ENCODE measurements around the gene CMSS1. TPM values are rescaled to one million over a fixed set of nuclear protein-coding genes. Genes with fewer than 3 reads are reported as not detected.

CMSS1 gene
- total and polyA plus RNA-seq, 4 experiments from 2014 or later = 18.3 to 29.4 (median 21.9) TPM

DNA sequence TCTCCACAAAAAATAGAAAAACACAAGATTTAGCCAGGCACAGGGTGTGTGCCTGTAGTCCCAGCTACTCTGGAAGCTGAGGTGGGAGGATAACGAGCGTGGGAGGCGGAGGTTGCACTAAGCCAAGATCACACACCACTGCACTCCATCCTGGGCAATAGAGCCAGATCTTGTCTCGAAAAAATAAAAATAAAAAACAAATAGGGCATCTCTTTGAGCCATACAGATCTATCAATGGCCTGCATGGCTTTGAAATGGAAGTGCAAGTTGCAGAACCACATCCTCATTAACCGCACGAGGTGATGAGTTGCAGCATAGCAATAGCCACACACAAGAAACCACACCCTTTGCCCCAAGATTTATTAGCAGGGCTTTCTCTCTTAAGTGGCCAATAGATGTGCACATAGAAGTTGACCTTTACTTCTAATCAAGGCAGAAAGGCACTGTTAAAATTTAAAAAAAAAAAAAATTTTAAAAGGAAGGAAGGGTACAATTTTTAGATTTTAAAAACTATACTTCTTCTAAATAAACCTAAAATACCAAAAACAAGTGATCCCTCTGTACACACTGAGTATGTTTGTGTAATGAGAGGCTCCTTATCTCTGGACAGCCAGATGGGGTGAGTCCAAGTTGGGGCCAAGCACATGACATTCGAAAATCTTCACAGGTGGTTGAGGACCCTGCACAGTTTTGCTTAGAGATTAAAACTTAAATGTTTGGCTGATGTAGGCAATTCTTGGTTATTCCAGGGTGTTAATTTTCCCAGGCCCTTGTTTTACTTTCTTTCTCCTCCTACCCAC, 243.2 kb downstream of the CMSS1 start:
- Mint-ChIP-seq H3K4me1 (peaks cover 4 to 9% (median 7%) of the 10 kb centered on the region in 4 donors), H3K36me3 (no peaks in the 10 kb centered on the region), H3K4me3 (no peak overlapping the region), H3K27me3 (no peaks in the 10 kb centered on the region), H3K27ac (peak overlapping the region in 2 of 7 donors; percentile 57 to 66), H3K9me3 (no peaks in the 10 kb centered on the region)
- H3K4me1 ChIP-seq (ENCODE audit: insufficient read depth, low read length) = peaks cover 6% of the 10 kb centered on the region
- peak in 1 of 5 donors; percentile 11 for DNase-seq
- no peak overlapping the region for H3K4me3 ChIP-seq (ENCODE audit: low read length in 2 of 2)
- H3K27ac ChIP-seq (ENCODE audit: low read depth, low read length) = no peak overlapping the region
- no peaks in the 10 kb centered on the region for H3K36me3 ChIP-seq (ENCODE audit: insufficient read depth, low read length)
- ChIA-PET POLR2A (ENCODE audit: partially characterized antibody) (no interaction called here), CTCF (ENCODE audit: partially characterized antibody) (interaction anchor here (0.6 to 2.4 kb wide), 2 partner anchors 8 to 73 kb away, joined by 4 to 8 read pairs; no protein-coding TSS in a partner anchor)
- H3K9me3 ChIP-seq (ENCODE audit: control insufficient read depth in 1 of 2, low read length in 2 of 2) = no peaks in the 10 kb centered on the region
- intact Hi-C loops (cut with micrococcal nuclease) = no loop called here
- H3K27me3 ChIP-seq (ENCODE audit: insufficient read depth, low read length) = no peaks in the 10 kb centered on the region

DNA sequence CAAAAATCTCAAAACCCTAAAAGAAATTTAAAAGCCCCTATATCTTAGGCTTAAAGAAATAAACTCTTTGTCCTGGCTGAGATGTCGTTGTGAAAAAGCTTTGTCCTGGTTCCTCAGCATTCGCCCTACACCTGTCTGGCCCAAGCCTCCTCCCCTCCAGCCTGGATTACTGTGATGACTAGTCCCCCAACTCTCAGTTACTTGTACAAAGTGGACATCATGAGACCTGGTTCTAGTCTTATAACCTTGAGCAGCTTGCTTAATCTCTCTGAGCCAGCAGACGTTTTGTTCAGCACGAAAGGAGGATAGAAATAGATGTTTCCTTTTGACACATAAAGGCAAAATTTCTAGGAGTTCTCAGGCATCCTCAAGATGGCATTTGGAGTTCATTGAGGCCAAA, 245.0 kb downstream of the CMSS1 start:
- Histone ChIP-seq H3K27ac (ENCODE audit: low read depth, low read length) (no peak overlapping the region), H3K4me1 (ENCODE audit: insufficient read depth, low read length) (peaks cover 6% of the 10 kb centered on the region), H3K27me3 (ENCODE audit: insufficient read depth, low read length) (no peaks in the 10 kb centered on the region), H3K36me3 (ENCODE audit: insufficient read depth, low read length) (no peaks in the 10 kb centered on the region), H3K9me3 (ENCODE audit: control insufficient read depth in 1 of 2, low read length in 2 of 2) (no peaks in the 10 kb centered on the region), H3K4me3 (ENCODE audit: low read length in 2 of 2) (no peak overlapping the region)
- H3K36me3 Mint-ChIP-seq = no peaks in the 10 kb centered on the region
- no peaks in the 10 kb centered on the region for H3K9me3 Mint-ChIP-seq
- CTCF ChIA-PET (ENCODE audit: partially characterized antibody) = interaction anchor here (0.5 to 0.7 kb wide), 2 partner anchors 25 to 763 kb away, joined by 3 to 6 read pairs; no protein-coding TSS in a partner anchor
- H3K27ac Mint-ChIP-seq = peak overlapping the region in 1 of 7 donors; percentile 22
- no peaks in the 10 kb centered on the region for H3K27me3 Mint-ChIP-seq
- intact Hi-C loops (cut with micrococcal nuclease) = no loop called here
- no peak overlapping the region for H3K4me3 Mint-ChIP-seq
- peaks cover 4 to 9% (median 7%) of the 10 kb centered on the region in 4 donors for H3K4me1 Mint-ChIP-seq
- DNase-seq = no peak
- POLR2A ChIA-PET (ENCODE audit: partially characterized antibody) = no interaction called here

DNA sequence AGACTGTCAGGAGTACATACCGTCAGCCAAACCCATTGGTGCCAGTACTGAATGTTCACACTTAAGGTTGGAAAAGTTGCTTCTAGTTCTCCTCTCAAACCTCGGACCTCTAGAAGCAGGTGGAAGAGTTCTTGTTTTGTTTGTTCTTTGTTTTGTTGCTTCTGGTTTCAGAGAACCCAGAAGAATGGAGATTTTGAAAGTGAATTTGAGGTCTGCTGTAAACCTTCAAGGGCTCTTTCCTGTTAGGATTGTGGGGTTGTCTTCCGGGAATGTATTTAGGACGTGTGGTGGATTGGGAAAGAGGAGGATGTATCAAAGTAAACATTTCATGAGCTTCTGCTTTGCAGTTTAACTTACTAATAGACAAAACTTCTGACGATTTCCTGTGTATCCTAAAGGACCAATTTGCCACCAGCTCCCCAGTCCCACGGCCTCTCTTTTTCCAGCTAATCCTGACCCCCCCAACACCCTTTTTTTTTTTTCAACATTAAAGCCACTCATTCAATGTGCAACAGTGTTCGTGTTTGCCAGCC, 246.3 kb downstream of the CMSS1 start:
- Histone ChIP-seq H3K27me3 (ENCODE audit: insufficient read depth, low read length) (no peaks in the 10 kb centered on the region), H3K36me3 (ENCODE audit: insufficient read depth, low read length) (no peaks in the 10 kb centered on the region), H3K4me1 (ENCODE audit: insufficient read depth, low read length) (peaks cover 8% of the 10 kb centered on the region), H3K9me3 (ENCODE audit: control insufficient read depth in 1 of 2, low read length in 2 of 2) (no peaks in the 10 kb centered on the region), H3K4me3 (ENCODE audit: low read length in 2 of 2) (no peak overlapping the region), H3K27ac (ENCODE audit: low read depth, low read length) (no peak overlapping the region)
- CTCF ChIA-PET (ENCODE audit: partially characterized antibody) = interaction anchor here (1.3 kb wide), 1 partner anchor 19 kb away, joined by 3 read pairs; no protein-coding TSS in a partner anchor
- Mint-ChIP-seq H3K27me3 (no peaks in the 10 kb centered on the region), H3K9me3 (no peaks in the 10 kb centered on the region), H3K27ac (no peak overlapping the region), H3K4me1 (peaks cover 8 to 14% (median 10%) of the 10 kb centered on the region in 4 donors), H3K4me3 (no peak overlapping the region), H3K36me3 (no peaks in the 10 kb centered on the region)
- intact Hi-C loops (cut with micrococcal nuclease) = no loop called here
- DNase-seq = no peak
- POLR2A ChIA-PET (ENCODE audit: partially characterized antibody) = no interaction called here

DNA sequence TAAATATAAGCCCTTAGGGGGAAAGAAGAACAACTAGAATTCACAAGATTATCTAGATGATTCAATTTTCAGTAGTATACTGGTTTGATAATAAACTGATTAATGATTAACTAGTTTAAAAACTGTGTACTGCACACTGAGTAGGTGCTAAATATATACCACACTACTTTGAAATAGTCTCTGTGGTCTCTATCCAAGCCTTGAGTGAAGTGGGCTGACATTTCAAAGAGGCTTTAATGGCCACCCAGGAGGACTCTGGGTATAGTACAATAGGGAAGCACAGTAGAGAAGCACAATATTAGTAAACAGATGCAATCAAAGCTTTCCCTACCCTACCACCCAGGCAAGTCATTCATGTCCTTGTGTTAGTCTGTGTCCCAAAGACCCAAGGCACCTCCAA, 249.9 kb downstream of the CMSS1 start:
- peaks cover 8% of the 10 kb centered on the region for H3K4me1 ChIP-seq (ENCODE audit: insufficient read depth, low read length)
- intact Hi-C loops (cut with micrococcal nuclease) = no loop called here
- CTCF ChIA-PET (ENCODE audit: partially characterized antibody) = interaction anchor here (1.6 to 9.5 kb wide), 3 partner anchors 38 to 242 kb away, joined by 5 to 106 read pairs (median 5); no protein-coding TSS in a partner anchor
- no peaks in the 10 kb centered on the region for H3K27me3 ChIP-seq (ENCODE audit: insufficient read depth, low read length)
- H3K9me3 ChIP-seq (ENCODE audit: control insufficient read depth in 1 of 2, low read length in 2 of 2) = no peaks in the 10 kb centered on the region
- POLR2A ChIA-PET (ENCODE audit: partially characterized antibody) = no interaction called here
- Mint-ChIP-seq H3K4me1 (peaks cover 14 to 20% (median 16%) of the 10 kb centered on the region in 4 donors), H3K27me3 (no peaks in the 10 kb centered on the region), H3K27ac (no peak overlapping the region), H3K36me3 (no peaks in the 10 kb centered on the region), H3K9me3 (no peaks in the 10 kb centered on the region), H3K4me3 (no peak overlapping the region)
- no peak overlapping the region for H3K27ac ChIP-seq (ENCODE audit: low read depth, low read length)
- no peak overlapping the region for H3K4me3 ChIP-seq (ENCODE audit: low read length in 2 of 2)
- no peak for DNase-seq
- no peaks in the 10 kb centered on the region for H3K36me3 ChIP-seq (ENCODE audit: insufficient read depth, low read length)

DNA sequence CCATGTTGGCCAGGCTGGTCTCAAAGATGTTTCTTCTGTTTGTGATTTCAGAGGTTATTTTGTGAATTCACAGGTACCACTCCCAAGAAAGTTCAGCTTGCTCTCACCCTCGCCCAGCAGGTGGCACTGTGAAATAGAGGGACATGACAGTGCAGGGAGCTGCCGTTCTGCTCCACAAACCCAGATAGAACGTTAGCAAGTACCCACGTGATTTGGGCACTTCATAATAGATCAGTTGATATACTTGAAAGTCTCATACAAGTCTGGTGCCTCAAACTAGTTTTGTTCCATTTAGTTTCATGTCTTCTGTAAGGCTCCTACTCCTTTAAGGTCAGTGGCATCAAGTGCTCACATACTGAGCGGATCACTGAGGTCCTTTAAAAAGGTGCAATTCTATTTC, 251.2 kb downstream of the CMSS1 start:
- H3K4me1 ChIP-seq (ENCODE audit: insufficient read depth, low read length) = peaks cover 20% of the 10 kb centered on the region
- no peaks in the 10 kb centered on the region for H3K27me3 Mint-ChIP-seq
- CTCF ChIA-PET (ENCODE audit: partially characterized antibody) = interaction anchor here (0.7 to 9.5 kb wide), 26 partner anchors 9 to 521 kb away, joined by 3 to 106 read pairs (median 4); no protein-coding TSS in a partner anchor
- H3K27me3 ChIP-seq (ENCODE audit: insufficient read depth, low read length) = no peaks in the 10 kb centered on the region
- peaks cover 24 to 31% (median 28%) of the 10 kb centered on the region in 4 donors for H3K4me1 Mint-ChIP-seq
- intact Hi-C loops (cut with micrococcal nuclease) = loop anchor here (1.0 to 2.0 kb wide), 3 partner anchors 185 to 521 kb away; no protein-coding TSS in a partner anchor
- H3K9me3 Mint-ChIP-seq = no peaks in the 10 kb centered on the region
- H3K27ac ChIP-seq (ENCODE audit: low read depth, low read length) = no peak overlapping the region
- H3K4me3 ChIP-seq (ENCODE audit: low read length in 2 of 2) = no peak overlapping the region
- H3K4me3 Mint-ChIP-seq = peak overlapping the region in 1 of 8 donors; percentile 45
- no peaks in the 10 kb centered on the region for H3K36me3 ChIP-seq (ENCODE audit: insufficient read depth, low read length)
- H3K36me3 Mint-ChIP-seq = no peaks in the 10 kb centered on the region
- H3K27ac Mint-ChIP-seq = peak overlapping the region in 2 of 7 donors; percentile 1 to 71
- no peaks in the 10 kb centered on the region for H3K9me3 ChIP-seq (ENCODE audit: control insufficient read depth in 1 of 2, low read length in 2 of 2)
- DNase-seq = peak; percentile 63 to 75 (median 66)
- POLR2A ChIA-PET (ENCODE audit: partially characterized antibody) = no interaction called here

DNA sequence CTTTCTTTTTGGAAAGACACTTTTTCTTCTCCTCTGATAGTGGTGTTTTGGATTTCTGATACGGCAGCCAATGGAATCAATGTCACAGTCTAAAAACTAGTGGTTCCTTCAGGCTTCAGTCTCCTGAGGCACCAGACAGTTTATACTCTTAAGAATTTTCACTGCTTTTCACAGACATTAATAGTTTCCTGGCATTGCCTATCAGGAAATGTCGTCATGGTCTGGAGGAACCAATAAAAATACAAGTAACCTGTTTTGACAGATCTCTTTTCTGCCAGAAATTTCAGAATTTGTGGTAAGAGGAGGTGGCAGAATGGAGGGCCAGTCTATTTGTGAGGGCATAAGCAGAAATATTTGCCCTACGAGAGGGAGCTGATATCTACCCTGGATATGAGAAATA, 251.8 kb downstream of the CMSS1 start:
- no peak overlapping the region for H3K4me3 Mint-ChIP-seq
- Histone ChIP-seq H3K9me3 (ENCODE audit: control insufficient read depth in 1 of 2, low read length in 2 of 2) (no peaks in the 10 kb centered on the region), H3K4me1 (ENCODE audit: insufficient read depth, low read length) (peaks cover 26% of the 10 kb centered on the region), H3K27me3 (ENCODE audit: insufficient read depth, low read length) (no peaks in the 10 kb centered on the region), H3K36me3 (ENCODE audit: insufficient read depth, low read length) (no peaks in the 10 kb centered on the region), H3K4me3 (ENCODE audit: low read length in 2 of 2) (no peak overlapping the region), H3K27ac (ENCODE audit: low read depth, low read length) (no peak overlapping the region)
- no peaks in the 10 kb centered on the region for H3K36me3 Mint-ChIP-seq
- no peaks in the 10 kb centered on the region for H3K27me3 Mint-ChIP-seq
- no peak for DNase-seq
- H3K9me3 Mint-ChIP-seq = no peaks in the 10 kb centered on the region
- peaks cover 29 to 38% (median 33%) of the 10 kb centered on the region in 4 donors for H3K4me1 Mint-ChIP-seq
- ChIA-PET CTCF (ENCODE audit: partially characterized antibody) (interaction anchor here (0.6 to 9.5 kb wide), 24 partner anchors 8 to 520 kb away, joined by 3 to 106 read pairs (median 4); no protein-coding TSS in a partner anchor), POLR2A (ENCODE audit: partially characterized antibody) (no interaction called here)
- H3K27ac Mint-ChIP-seq = no peak overlapping the region
- intact Hi-C loops (cut with micrococcal nuclease) = loop anchor here (2.0 kb wide), 1 partner anchor 237 kb away; no protein-coding TSS in a partner anchor

All from CD4-positive, alpha-beta memory T cell (primary cell).